Activated CD4-positive, CD25-positive, alpha-beta regulatory T cell treated with anti-CD3 and anti-CD28 coated beads, Interleukin-2, amount 50 U/mL, for 16 hours (primary cell): ENCODE results near the gene THBS1.

ENCODE experiments used
- DNase-seq: peaks from one replicate; pipeline ENCODE4 v3.0.0-alpha.2; 2020; ENCODE audit warnings: low read depth, low spot score

The THBS1 gene

DNA sequence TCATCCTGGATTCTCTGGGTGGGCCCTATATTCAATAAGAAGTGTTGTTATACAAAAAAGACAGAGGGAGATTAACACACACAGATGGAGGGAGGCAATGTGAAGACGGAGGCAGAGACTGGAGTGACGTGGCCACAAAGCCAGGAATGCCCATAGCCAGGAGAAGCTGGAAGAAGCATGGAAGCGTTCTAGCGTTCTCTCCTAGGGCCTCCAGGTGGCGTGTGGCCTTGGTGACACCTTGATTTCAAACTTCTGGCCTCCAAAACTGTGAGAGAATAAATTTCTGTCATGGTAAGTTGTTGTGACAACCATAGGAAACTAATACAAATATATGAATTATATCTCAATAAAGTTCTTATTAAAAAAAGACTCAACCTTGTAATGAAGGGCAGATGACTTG is 21.3 kb downstream of the THBS1 start:
- no peak for DNase-seq

DNA sequence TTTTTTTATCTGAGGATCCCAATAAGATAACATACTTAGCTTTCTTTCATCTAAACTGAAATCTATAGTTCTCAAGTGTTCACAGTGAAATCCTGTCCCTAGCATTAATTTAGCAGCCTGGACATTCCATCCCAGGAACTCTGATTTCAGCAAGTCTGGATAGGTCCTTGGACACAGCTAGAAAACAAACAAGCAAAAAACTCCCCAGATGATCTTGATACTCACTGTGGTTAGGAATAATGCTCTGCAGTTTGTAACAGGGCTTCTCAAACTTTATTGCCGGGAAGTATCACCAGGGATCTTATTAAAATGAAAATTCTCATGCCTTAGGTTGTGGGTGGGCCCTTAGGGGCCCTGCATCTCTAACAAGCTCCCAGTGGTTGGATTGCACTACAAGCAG is 24.3 kb downstream of the THBS1 start:
- DNase-seq: no peak

DNA sequence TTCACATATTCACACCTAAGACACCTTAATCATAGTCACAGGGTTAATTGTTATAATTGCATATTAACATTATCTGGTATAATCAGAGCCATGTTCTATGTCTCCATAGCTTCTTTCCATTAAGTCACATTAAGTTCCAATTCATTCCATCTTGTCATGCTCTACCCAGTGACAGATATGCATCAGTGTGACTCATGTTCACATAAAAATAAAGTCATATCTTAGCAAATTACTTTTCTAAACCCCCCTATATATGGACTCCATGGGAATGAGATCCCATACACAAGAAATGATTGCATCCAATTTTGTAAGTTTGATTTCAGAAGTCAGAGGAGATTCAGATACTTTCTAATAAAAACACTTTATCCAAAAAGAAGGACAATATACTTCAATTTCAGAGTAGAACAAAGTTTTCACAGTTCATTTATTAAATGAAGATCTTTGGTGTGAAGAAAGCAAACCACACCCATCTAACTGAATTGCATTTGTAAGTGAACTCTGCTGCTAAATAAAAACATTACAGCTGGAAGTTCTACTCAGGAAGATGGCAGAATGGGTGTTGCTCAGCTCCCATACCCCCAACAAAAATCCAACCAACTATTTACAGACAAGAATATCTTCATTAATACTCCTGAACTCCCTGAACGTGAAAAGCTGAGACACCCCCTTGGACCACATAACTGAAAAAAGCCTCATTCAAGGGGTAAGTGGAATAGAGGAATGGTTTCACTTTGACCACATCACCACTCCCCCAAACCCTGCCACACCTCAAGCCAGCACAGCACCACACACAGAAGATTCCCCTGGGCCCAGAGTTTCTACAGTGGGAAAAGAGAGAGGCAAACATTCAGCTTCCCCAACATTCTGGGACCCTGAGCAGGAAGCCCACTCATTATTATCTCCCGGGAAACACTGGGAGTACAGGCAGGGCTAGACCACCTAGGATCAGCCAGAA is 27.6 kb downstream of the THBS1 start:
- no peak for DNase-seq

DNA sequence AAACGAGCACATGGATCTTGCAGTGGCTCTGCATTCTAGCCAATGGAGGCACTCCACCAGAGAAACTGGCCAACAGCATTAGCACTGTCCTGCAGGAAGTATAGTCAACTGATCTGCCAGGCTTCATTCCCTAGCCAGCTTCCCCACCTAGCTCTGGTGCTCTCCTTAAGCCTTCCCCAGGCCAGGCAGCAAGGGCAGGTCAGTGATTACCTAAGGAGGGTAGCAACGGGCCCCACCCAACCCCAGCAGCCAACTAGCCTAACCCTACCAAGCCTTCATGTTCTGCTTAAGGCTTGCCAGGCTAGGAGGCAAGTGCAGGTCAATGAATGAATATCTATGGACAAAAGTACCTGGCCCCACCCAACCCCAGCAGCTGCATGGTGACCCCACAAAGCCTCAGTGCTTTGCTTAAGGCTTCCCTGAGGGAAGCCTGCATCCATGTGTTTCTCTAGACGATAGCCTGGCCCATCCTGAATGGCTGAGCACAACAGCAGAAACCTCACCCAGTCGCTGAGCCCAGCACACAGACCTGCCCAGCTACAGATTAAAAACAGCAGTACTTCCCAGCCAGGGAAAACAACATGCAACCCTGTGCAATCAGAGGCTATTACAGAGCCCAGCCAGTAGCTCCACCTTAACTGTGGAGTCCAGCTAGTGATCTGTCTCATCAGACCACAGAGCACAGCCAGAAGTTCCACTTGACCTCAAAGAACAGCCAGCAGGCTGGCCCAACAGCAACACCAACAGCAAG is 28.5 kb downstream of the THBS1 start:
- no peak for DNase-seq

DNA sequence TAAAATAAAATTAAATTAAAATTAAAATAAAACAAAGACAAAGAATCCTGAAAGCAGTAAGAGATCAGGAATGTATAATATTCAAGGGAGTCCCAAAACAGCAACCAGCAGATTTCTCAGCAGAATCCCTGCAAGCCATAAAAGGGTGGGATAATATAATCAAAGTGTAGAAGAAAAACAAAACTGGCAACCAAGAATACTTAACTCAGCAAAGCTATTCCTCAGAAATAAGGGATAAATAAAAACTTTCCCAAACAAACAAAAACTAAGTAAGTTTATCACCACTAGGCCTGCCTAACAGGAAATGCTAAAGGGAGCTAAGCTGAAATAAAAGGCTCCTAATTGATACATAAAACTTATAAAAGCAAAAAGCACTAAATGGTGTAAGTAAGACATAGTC is 29.8 kb downstream of the THBS1 start:
- no peak for DNase-seq

DNA sequence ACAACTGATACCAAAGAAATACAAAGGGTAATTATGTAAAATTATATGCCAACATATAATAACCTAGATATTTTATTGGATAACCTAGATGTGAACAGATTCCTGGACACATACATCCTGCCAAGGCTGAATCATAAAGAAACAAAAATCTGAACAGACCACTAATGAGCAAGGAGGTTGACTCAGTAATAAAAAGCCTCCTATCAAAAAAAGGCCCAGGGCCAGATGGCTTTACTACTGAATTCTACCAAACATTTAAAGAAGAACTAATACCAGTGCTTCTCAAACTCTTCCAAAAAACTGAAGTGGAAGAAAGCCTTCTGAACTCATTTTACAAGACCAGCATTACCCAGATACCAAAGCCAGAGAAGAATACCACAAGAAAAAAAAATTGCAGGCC is 32.4 kb downstream of the THBS1 start:
- DNase-seq: no peak

DNA sequence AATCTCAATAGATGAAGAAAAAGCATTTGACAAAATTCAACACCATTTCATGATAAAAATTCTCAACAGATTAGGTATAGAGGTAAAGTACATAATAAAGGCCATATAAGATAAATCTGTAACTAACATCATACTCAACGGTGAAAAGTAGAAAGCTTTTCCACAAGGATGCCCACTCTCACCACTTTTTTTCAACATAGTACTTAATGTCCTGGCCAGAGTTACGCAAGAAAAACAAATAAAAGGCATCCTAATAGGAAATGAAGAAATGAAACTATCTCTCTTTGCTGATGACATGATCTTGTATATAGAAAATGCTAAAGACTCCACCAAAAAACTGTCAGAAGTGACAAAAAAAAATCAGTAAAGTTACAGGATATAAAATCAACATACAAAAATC is 33.0 kb downstream of the THBS1 start:
- DNase-seq: no peak

DNA sequence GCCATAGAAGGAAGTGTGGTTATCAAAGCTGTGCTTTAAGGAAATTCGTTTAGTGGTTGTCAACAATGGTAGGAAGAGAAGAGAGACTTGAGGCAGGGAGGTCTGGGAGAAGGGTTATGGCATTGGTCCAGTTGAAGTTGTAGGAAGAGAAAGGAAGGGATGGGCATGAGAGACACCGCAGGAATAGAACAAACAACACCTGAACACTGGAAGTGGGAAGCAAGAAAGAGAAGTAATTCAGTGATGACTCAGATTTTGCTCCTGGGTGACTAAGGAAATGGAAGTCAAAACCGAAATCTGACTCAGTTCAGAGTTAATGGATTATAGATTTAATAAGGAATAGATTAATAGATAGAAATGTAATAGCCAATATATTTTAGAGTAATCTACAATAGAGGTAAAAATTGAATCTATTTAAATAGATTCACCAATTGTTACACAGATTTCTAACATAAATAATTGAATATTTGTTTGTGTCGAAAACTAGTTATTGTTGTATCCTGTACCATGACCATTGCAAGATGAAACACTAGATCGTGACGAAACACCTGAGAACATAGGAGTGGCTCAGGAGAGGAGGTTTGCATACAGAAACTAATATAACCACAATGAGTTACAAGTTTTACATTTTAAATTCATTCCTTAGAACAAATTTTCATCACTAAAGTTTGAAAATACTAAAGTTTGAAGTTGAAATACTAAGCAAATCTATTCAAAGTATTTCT is 36.0 kb downstream of the THBS1 start:
- DNase-seq: no peak

DNA sequence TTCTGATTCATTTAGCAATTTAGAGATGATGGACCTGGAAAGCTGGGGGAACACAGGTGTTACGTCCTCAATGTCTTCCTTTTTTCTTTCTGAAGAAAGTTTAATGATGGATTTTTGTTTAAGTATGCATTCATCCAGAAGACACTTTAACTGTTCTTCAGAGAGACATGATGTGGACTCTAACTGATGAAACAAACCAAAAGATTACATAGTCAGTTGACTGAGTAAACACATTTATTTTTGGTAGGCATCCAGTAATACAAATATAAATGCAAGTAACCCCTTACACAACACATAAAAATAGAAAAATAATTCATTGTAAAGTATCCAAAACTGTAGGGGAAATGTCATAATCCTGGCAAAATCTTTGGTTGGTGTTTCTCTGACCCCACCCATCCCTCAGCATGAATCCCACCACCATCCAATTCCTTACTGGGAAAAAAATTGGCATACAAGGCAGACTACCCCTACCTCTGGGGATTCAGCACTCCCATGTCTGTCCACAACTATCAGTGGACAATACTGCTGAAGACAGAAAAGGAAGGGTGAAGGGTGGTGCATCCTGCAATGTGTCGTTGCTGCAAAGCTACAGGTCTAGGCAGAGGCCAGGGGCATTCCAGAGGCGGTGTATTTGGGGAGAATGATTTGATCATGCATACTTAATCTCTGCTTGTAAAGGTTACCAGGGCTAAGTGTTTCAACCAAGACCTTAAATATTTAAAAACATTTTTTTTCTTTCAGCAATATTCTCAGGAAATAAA is 37.4 kb downstream of the THBS1 start:
- DNase-seq: no peak

DNA sequence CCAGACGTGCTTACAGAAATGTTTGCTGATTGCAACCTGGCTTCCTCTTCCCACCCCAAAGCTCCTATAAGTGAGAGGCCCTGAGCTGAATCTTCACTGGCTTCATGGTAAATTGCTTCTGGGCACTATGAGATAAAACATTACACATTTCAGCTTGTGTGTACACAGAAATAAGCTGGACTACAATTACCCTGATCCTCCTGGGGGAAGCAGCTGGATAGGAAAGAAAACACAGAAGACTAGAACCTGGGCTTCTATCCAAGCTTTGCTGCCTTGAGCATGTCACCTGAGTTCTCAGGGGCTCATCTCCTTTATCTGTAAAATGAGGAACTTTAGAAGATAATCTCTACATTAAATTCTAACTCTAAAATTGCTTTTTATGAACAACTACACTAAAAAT is 40.3 kb downstream of the THBS1 start:
- no peak for DNase-seq

DNA sequence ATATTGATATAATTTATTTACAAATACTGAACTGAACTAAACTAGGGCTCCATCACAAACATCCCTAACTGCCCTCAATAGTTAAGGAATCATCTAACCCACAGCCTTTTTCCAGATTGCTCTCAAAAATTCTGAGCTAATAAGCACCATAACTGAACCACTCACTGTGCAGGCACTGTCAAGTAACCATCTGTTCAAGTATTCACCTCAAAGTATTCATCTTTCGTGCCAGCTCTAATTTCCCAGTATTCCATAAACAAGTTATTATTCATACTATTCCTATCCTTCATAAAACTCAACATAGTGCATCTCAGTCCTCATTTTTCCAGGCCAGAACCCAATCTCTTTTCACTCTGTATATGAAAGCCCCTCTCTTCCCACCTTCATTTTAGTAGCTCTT is 41.1 kb downstream of the THBS1 start:
- no peak for DNase-seq

DNA sequence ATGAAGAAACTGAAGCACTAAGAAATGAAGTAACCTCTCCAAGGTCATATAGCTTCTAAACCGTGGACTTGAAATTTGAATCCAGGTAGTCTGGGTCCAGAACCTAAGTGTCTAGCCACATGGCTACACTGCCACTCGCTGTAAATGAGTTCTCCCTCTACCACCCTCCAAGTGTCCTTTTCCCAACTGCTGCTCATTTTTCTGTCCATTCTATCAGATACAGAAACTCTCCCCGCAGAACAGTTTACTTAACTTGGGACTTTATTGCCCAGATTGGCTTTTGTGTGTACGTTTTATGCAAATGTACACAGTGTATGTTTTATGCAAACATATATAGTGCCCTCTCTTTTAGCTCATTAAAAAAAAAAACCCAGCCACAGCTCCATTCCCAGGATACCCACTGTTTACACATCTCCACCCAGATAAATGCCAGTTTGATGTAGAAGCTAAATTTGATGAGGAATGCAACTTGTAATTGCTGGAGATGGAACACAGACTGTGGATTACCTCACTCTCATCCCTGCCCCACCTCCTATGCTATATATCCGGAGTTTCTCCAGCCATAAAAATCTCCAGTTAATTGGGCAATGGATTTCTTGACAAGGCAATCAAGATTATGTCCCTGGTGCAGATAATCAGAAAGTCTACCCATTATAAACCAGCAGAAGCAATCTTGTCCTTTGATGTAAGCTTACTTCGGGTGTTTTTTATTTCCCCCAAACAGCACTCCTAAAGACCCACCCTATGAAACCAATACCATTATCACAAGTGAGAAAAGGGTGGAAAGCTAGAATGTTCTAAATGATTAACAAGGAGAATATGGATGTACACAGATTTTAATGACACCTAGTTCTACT is 42.0 kb downstream of the THBS1 start:
- DNase-seq: no peak

DNA sequence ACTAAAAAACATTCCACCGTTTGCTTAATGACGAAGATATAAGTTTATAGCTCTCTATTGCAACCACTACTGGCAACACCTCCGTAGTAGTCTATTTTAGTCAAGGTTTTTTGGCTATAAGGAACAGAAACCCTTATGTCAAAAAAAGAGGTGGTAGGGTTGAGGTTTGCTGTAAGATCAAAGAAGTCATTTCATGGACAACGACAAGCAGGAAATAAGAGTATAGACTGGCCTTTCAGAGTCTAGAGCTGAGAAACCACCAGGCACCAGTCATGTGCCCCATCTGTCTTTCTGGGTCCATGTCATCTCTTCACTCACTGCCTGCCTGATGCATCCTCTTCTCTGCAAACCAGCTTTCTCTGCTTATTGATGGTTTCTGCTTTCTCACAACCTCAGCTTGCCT is 42.7 kb downstream of the THBS1 start:
- no peak for DNase-seq

DNA sequence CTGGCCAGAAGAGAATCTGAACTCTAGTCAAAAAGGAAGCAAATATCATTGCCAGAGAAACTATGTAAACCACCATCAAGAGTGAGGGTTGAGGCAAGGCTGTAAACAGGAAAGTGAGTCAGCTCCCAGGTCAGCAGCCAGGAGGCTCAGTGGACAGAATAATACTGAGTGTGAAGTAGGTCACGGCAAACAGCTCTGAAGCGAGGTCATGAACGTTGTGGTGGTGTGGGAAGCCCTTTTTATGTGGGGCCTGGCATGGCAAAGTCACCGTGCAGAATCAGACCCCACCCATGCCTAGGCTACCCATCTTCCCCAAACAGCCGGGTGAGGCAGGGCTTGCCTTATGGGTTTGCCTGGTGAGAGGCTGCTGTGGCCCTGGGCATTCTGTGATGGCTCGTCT is 43.9 kb downstream of the THBS1 start:
- no peak for DNase-seq

DNA sequence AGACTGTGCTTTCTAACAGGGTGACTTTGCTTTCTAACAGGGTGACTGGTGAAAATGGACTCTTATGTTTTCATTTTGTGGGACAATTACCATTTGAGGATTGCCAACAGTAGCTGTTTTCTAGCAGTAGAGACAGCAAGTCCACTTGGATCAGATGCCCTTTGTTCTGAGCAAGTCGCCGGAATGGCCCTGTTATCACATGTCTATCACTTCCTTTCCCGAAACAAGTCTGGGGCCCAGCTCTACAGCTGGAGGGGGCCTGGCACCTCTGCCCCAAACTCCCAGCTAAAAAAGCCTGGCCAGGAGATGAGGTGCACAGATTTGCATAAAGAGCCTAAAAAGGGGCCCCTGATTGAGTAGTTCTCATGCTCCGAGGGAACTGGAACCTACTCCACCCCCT is 44.6 kb downstream of the THBS1 start:
- DNase-seq: no peak

DNA sequence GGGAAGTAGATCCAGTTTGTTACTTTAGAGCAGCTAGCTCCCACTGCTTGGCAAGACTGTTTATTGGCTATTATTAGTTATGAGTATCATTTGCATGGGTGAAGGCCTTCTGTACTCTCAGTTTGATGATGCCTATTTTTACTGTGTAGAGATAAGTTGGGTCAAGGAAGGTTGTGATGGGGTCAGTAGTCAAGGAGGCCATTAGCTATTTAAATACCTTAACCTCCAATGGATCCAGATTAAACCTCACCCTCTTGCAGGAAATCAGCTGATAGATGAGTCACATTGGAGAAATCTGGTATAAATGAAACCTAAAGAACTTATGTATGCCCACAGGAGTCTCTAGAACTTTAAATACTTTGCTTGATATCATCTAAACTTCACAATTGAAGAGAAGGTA is 45.0 kb downstream of the THBS1 start:
- no peak for DNase-seq

DNA sequence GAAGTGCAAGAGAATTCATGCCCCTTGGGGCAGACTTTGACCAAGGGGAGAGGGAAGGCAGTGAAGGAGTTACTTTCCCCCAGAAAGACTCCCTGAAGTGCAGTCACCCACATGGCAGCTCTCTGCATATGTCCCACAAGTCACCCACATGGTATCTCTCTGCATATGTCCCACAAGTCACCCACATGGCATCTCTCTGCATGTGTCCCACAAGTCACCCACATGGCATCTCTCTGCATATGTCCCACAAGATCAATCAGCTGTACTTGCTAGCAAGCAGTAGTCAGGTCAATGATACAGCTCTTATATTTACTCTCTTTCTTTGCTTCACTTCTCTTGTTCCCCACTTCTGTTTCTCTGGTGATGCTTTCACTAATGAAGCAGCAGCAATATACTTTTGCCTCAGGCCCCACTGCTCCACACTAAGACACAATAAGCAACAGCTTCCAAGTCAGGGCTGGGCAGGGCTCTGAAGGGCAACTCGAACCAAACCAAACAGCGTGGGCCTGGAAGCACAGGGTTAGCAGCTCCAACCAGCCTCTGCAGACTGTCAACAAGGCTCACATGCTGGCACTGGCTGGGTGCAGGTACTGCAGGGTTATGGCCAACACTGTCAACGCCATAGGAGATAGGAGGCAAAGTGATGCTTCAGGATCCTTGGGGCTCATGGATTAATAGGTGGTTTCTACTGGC is 46.7 kb downstream of the THBS1 start:
- no peak for DNase-seq

DNA sequence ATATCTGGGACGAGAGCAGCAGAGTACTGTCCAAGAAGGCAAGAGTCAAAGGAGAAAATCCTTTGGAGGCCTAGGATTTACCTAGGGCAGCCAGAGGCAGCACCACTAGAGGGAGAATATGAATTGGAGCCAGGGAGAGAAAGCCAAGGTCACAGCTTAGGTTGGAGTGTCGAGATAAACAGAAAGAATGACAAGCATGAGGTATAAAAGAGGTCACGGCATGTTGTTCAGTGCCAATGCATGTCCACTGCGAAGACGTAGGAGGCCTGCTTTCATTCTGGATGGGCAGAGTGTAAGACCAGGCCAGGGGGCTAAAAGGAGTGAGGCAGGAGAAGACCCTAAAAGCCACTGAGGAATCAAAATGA is 47.2 kb downstream of the THBS1 start:
- DNase-seq: no peak

DNA sequence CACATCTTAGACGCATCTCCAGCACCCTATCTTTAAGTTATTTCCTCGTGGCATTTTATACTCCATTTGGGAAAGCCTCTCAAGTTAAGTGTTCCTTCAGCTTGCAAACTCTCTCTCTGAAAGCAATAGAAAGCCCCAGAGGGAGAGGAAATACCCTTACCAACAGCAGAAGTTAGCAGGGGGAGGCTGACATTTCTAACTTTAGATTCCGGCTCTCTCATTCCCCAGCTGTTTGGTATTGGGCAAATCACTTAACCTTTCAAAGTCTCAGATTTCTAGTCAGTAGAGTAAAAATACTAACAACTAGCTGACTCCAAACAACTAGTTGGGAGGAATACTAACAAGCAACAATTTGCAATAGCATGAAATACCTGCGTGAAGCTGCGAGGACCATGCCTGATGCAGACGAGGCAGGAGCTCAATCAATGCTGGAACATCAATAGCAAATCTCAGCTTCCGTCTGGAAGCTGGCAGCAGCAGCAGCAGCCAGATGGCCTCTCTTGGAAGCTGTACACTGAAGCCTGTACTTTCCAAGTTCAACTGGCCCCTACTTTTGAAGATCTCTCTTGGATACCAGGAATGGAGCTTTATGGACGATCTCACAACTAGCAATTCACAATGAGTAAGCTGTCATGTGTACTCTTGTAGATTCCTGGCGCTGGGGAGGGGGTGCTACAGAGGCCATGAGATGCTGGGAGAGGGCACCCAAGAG is 47.8 kb downstream of the THBS1 start:
- DNase-seq: no peak
